Activated CD8-positive, alpha-beta memory T cell treated with anti-CD3 and anti-CD28 coated beads for 48 hours (primary cell): ENCODE data around the gene EME2.
A peak's percentile ranks its signal among the peaks of the same experiment; 100 is the strongest.
"Not testable (repeated sequence)": the region's sequence is repeated elsewhere in the genome, so short reads cannot be mapped to it uniquely, and the experiment has no call there.

Experiments used
- DNase-seq, 3 experiments: peaks; one replicate each; pipeline ENCODE4 v3.0.0-alpha.2; 2020; ENCODE audit warnings: low read depth in 2 of 3, low spot score in 2 of 3

The EME2 gene

GRCh38 chr16:1790611-1791255, 18.1 kb downstream of the EME2 start:
- no peak for DNase-seq

DNA sequence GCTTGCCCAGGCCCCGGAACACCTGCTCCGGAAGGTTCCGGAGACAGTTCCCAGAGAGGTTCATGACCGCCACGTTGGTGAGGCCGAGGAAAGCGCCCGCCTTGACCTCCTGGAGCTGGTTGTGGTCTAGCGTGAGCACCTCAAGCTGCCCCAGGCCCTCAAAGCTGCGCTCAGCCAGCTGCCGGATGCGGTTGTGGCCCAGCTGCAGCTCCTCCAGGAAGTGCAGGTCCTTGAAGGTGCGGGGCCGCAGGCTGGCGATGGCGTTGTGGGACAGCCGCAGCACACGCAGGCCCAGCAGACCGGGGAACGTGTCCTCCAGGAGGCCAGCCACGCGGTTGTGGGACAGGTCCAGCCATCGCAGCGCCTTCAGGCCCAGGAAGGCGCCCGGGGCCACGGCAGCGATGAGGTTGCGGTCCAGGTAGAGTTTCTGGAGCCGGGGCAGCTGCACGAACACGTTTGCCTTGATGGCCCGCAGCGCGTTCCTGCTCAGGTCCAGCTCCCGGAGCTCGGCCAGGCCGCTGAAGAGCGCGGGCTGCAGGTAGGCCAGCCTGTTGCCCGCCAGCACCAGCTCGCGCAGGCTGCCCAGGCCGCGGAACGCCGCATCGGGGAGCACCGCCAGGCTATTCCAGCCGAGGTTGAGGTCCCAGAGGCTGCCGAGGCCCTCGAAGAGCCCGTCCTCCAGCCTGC, 18.8 kb downstream of the EME2 start:
- DNase-seq, result no peak

DNA sequence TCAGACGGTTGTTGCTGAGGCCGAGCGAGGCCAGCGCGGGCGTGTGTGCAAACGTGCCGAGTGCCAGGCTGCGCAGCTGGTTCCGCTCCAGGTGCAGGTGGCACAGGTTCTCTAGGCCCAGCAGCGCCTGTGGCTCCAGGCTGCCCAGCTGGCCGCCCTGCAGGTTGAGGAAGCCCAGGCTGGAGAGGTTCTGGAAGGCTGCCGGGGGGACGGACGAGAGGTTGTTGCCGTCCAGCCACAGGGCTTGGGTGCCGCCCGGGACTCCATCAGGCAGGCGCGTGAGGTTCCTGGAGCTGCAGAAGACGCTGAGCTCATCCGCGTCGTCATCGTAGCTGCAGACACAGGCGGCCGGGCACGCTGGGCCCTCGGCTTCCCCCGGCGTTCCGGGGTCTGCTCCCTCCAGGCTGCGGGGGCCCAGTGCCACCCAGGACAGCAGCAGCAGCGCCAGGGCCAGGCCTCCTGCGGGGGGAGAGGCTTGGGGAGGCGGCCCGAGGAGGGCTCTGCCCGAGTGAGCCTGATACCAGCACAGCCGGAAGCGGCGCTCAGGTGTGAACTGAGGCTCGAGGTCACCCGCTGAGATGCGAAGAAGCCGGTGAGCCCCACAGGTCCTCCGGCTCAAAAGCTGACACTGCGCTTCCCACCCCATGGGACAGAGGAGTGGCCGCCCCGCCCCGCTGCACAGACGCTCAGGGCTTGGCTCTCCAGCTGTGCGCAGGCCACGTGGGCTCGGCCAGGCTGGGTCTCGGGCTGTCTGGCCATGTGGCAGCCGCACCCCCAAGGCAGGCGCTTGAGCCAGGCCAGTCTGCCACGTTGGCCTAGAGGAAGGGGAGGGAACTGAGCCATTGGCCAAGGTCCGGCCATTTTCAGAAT, 19.6 kb downstream of the EME2 start:
- DNase-seq, result no peak

DNA sequence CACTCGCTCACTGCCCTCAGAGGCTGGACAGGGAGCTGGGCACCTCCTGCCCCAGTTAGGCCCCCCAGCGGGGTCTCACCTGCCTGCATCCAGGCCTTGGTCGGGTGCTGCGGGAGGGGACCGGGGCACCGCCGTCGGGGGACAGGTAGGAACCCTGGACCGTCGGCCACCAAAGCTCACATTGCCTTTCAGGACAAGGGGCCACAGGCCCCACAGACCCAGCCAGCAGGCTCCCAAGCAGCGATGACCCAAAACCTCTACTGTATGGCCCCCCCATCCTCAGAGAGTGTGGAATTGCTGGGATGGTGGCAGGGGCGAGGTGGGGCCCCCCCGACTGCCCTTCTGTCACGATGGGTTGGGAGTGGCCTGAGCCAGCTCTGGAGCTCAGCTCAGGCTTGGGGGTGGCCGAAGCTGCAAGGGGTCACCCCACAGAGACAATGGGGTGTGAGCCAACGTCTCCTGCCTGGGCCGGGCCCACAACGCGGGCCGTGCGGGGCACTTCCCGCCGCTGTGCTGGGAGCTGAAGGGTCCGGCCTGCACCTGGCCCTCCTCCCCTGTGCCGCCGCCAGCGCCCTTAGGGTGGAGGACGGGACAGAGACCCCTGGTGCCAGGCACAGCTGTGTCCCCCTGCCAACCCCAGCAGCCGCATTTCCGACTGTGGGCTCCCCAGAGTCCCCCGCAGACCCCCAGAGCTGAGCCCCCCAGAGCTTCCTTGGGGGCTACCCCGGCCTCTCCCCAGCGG, 20.4 kb downstream of the EME2 start:
- DNase-seq, result no peak

DNA sequence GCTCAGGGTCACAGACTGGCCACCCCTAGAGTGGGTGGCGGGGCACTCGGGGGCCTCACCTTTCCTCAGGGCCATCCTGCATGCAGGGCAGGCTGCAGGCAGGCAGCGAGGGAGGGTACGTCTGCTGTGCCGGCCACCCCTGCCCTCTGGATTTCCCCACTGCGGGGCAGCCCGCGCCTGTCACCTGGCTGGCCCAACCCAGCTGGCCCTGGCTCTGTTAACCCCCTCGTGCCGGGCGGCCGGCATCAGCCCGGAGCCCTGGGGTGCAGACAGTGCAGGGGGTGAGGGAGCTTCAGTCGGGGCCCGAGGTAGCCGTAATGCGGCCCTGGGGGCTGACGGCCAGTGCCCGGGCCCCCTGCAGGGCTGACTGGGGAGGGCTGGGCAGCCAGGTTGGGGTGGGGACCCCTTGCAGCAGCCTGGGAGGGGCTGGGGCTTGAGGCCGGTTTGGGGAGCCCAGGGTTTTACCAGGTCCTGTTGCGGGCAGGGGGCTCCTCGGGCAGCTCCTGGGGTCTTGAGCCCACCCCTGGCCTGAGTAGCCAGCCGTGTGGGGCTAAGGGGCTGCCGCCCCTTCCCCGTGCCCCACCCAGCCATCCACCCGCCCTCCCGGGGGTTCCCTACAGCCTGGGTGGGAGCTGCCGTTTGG, 21.1 kb downstream of the EME2 start, which contains the start of gene IGFALS:
Gene IGFALS, minus strand, starts transcription at position 128 of the 643 bp plus-strand sequence. Its CDS starts 53 bp downstream, at position 75.
- no peak for DNase-seq

- DNase-seq, result no peak
Measured at GRCh38 chr16:1794221-1794871, 21.7 kb downstream of the EME2 start.

GRCh38 chr16:1794908-1795666, 22.5 kb downstream of the EME2 start:
- DNase-seq, result no peak

DNA sequence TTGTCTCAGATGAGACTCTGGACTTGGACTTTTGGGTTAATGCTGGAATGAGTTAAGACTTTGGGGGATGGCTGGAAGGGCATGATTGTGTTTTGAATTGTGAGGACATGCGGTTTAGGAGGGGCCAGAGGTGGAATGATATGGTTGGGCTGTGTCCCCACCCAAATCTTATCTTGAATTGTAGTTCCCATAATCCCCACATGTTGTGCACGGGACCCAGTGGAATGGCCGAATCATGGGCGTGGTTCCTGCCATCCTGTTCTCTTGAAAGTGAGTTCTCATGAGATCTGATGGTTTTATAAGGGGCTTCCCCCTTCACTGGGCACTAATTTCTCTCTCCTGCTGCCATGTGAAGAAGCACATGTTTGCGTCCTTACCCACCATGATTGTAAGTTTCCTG, 26.7 kb downstream of the EME2 start:
- DNase-seq, result not testable (repeated sequence)

- no peak for DNase-seq
Measured at GRCh38 chr16:1800701-1801100, 28.1 kb downstream of the EME2 start.

DNA sequence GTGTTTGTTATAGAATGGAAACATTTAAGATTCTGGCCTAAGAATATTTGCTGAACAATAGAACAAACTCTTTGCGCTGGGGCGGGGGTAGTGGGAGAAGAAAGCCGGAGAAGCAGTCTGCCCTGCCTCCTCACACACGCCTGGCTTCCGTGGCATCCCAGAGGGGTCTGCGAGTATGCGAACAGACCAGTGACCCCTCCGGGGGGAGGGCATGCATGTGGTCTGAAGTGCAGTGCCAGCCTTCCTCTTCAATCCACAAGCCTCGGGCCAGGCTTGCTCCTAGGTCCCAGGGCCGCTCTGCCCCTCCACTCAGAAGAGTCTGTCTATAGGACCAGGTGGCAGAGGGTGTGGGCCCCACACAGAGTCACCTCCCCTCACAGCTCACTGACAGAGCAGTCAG, 35.0 kb downstream of the EME2 start:
- no peak for DNase-seq

DNA sequence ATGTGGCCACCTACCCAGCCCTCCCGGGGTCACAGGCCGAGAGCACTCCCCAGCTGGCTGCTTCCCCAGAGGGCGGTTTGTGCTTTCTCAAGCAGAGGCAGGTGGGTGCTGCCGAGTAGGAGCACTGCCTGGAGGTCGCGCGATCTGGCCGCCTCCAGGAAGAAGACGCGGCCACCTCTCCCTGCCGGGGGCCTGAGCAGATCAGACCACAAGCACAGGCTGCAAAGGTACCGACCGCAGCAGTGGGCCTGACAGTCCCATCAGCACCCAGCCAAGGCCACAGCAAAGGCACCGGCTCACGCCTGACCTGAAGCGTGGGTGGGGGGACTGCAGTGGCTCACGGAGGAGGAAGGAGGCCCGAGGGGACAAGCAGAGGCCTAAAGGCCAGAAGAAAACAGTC, 36.1 kb downstream of the EME2 start:
- DNase-seq, result no peak

GRCh38 chr16:1809281-1809801, 36.7 kb downstream of the EME2 start:
- DNase-seq, result no peak

GRCh38 chr16:1810106-1810505, 37.5 kb downstream of the EME2 start:
- no peak for DNase-seq

GRCh38 chr16:1810536-1810935, 37.9 kb downstream of the EME2 start:
- DNase-seq, result no peak

DNA sequence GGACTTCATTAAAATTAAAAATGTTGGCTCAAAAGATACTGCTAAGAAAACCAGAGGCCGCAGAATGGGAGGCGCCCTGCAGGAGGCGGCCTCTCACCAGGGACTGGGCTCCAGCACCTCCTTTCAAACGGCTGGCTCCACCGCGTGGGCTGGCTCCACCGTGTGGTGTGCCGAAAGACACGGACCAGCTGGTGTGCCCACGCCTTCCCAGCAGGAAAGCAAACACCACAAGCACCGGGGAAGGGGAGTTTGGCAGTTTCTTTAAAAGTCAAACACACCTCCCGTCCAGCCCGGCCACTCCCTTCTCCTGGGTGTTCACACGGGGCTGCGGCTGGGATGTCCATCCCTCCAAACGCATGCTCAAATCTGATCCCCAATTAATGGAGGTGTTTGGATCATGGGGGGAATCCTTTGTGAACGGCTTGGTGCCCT, 40.1 kb downstream of the EME2 start:
- DNase-seq, result peak in 1 of 3 experiments; percentile 17

DNA sequence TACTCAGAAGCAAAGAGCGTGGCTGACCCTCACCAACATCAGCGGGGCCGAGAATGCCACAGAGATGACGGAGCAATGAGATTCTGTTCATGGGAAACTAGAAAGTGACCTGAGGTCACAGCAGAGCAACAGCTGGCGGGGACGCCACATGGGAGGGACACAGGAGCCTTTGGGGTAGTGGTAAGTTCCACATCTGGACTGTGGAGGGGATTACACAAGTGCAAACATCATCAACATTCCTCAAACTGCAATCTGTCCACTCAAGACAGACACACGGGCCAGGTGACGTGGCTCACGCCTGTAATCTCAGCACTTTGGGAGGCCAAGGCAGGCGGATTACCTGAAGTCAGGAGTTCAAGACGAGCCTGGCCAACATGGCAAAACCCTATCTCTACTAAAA, 42.9 kb downstream of the EME2 start:
- DNase-seq, result no peak

DNA sequence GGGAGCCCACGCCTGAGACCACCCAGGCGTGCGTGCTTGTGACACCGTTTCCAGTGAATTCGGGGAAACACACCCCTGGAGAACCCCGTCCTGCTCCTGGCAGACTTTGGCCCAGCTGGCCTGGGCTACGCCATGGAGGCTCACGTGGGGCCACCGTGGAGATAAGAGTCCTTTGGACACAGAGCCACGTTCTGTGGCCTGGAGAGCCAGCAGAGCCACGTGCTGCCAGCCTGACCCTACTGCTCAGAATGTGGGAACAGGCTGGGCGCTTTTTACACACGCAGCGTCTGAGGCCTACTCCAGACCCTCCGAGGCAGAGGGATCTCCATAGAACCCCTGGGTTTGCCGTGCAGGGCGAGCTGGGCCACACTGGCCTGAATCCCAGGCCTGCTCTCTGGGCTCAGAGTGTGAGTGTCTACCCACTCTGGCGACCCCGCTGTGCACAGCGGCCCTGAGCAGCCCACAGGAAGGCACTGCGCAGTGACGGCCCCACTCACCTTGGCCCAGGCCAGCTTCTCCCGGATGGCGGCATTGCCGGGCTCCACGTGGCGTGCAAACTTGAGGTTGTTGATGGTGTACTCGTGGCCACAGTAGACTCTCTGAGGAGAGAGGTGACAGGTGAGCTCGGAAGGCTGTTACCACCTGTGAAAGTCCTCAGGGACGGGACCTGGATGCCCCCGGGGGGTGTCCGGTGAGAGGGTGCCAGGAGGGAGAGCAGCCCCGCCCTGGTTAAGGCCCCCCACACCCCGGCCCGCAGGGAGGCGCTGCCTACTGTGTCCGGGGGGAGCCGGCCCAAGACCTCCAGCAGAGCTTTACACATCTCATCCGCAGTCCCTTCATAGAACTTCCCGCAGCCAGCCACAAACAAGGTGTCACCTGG, 44.0 kb downstream of the EME2 start:
- DNase-seq, result no peak

GRCh38 chr16:1817276-1817589, 44.6 kb downstream of the EME2 start:
- no peak for DNase-seq
